ENCODE results near the gene SUSD6.

SUSD6 gene

GRCh38 chr14:69688299-69688649, 76.9 kb downstream of the SUSD6 start:
- TF ChIP-seq, protein P1, sequence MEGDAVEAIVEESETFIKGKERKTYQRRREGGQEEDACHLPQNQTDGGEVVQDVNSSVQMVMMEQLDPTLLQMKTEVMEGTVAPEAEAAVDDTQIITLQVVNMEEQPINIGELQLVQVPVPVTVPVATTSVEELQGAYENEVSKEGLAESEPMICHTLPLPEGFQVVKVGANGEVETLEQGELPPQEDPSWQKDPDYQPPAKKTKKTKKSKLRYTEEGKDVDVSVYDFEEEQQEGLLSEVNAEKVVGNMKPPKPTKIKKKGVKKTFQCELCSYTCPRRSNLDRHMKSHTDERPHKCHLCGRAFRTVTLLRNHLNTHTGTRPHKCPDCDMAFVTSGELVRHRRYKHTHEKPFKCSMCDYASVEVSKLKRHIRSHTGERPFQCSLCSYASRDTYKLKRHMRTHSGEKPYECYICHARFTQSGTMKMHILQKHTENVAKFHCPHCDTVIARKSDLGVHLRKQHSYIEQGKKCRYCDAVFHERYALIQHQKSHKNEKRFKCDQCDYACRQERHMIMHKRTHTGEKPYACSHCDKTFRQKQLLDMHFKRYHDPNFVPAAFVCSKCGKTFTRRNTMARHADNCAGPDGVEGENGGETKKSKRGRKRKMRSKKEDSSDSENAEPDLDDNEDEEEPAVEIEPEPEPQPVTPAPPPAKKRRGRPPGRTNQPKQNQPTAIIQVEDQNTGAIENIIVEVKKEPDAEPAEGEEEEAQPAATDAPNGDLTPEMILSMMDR (IDR thresholded peaks at IDR 0.05; ENCODE audit: low read depth, low read length), result no peak
- no peak overlapping the region for H3K4me3 ChIP-seq (replicated peaks in 1 of 2; ENCODE audit: low read depth in 2 of 2, low read length in 2 of 2)
- no peak for DNase-seq (ENCODE audit: low read depth in 2 of 2)

GRCh38 chr14:69690042-69690441, 78.6 kb downstream of the SUSD6 start:
- TF ChIP-seq, protein P1 (IDR thresholded peaks at IDR 0.05; ENCODE audit: low read depth, low read length), result no peak
- no peak overlapping the region for H3K4me3 ChIP-seq (replicated peaks in 1 of 2; ENCODE audit: low read depth in 2 of 2, low read length in 2 of 2)
- DNase-seq (ENCODE audit: low read depth in 2 of 2), result no peak

DNA sequence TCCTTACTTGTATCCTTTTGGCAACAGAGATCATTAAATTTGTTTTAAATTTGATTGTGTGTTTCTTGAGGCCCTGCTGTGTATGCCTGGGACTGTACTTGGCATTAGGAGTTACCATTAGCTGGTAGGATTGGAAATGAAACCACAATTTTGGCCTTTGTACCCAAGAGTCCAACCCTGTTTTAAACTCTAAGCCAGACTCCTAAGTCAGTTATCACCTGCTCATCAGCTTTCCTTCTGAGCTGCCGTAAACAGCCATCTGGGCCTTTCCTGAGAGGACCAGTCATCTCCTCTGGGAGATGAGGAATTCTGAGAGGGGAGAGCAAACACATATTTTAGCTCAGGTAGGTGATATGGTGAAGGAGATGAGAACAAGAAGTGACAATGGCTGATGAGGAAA, 81.2 kb downstream of the SUSD6 start:
- DNase-seq (ENCODE audit: low read depth in 2 of 2), result no peak
- H3K4me3 ChIP-seq (replicated peaks in 1 of 2; ENCODE audit: low read depth in 2 of 2, low read length in 2 of 2), result no peak overlapping the region
- TF ChIP-seq, protein P1 (IDR thresholded peaks at IDR 0.05; ENCODE audit: low read depth, low read length), result no peak

DNA sequence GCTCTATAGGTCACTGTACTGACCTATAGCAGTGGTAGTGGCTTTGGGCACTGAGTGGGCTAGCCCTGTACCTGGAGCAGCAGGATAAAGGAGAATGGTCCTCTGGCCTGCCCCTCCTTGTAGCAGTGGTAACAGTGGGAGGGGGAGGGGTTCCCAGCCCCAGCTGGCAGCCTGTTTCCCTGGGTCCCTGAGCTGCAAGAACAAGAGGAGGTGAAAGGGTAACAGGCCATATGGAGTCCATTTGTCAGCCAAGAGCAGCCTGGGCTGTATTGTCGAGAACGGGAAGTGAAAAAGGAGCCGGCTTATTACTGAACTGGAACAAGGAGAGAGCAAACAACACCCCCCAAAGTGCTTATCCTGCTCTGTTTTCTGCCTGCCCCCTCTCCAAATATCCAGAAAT, 81.7 kb downstream of the SUSD6 start:
- TF ChIP-seq, protein P1 (IDR thresholded peaks at IDR 0.05; ENCODE audit: low read depth, low read length), result no peak
- no peak overlapping the region for H3K4me3 ChIP-seq (replicated peaks in 1 of 2; ENCODE audit: low read depth in 2 of 2, low read length in 2 of 2)
- peak in 1 of 2 donors; percentile 62 for DNase-seq (ENCODE audit: low read depth in 2 of 2)

- TF ChIP-seq, protein P1 (IDR thresholded peaks at IDR 0.05; ENCODE audit: low read depth, low read length), result no peak
- peak in 1 of 2 donors; percentile 60 for DNase-seq (ENCODE audit: low read depth in 2 of 2)
- H3K4me3 ChIP-seq (replicated peaks in 1 of 2; ENCODE audit: low read depth in 2 of 2, low read length in 2 of 2), result no peak overlapping the region
These were observed 82.7 kb downstream of the SUSD6 start for GRCh38 chr14:69693801-69694729.

DNA sequence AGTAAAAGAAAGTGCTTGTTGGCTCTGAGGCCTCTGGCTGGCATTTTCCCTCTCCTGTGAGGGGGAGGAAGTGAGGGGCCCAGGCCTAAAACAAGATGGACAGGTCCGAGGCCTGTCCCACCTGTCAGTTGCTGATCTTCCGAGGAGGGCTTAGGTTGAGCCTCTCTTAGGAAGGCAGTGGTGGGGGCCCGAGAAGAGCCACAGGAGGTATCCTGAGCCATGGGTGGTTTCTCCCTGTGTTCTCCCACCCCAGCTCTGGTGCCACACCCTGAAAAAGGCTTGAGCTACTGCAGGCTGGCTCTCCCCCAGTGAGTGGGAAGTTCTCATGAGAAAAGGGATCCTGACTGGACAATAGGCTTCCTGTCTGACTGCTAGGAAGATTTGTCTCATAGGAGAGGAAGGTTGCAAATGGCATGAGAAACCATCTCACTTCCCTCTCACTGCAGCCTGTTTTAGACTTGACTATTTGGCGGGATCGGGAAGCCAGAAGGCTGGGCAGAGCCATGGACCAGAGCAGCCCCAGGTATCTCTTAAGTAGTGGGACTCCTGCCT, 83.4 kb downstream of the SUSD6 start:
- H3K4me3 ChIP-seq (replicated peaks in 1 of 2; ENCODE audit: low read depth in 2 of 2, low read length in 2 of 2), result no peak overlapping the region
- TF ChIP-seq, protein P1 (IDR thresholded peaks at IDR 0.05; ENCODE audit: low read depth, low read length), result no peak
- DNase-seq (ENCODE audit: low read depth in 2 of 2), result peak; percentile 50 to 77
